Panc1 (cell line): ENCODE measurements around the gene ENOX2.

ENCODE experiments used
- CTCF ChIP-seq: fragments of 450-650 bp; IDR thresholded peaks from 2 replicates; pipeline ENCODE4 v1.5.1; 2017; ENCODE audit warnings: mild to moderate bottlenecking
- POLR2AphosphoS5 ChIP-seq: IDR thresholded peaks from 2 replicates; pipeline ENCODE4 v1.6.1; 2012; ENCODE audit warnings: mild to moderate bottlenecking, low read depth, low read length, moderate library complexity
- REST ChIP-seq, 2 experiments: IDR thresholded peaks; 2 replicates each; pipeline ENCODE4 v1.6.1; 2011 to 2012; ENCODE audit warnings: low read depth in 2 of 2, control low read depth in 1 of 2, low read length in 1 of 2, mild to moderate bottlenecking in 1 of 2, moderate library complexity in 1 of 2; ENCODE audit not compliant: insufficient read depth in 1 of 2
- SIN3A ChIP-seq: IDR thresholded peaks from 2 replicates; pipeline ENCODE4 v1.6.1; 2012; ENCODE audit warnings: low read depth, mild to moderate bottlenecking, low read length, moderate library complexity, borderline replicate concordance; ENCODE audit not compliant: insufficient read depth
- TCF7L2 ChIP-seq: IDR thresholded peaks from 2 replicates; pipeline ENCODE4 v1.6.1; 2011; ENCODE audit warnings: mild to moderate bottlenecking, low read depth, low read length, inconsistent platforms

GRCh38 chrX:130699618-130700017 is 203.4 kb downstream of the ENOX2 start:
- TF ChIP-seq CTCF (no peak), POLR2AphosphoS5 (no peak), REST (IDR thresholded peaks at IDR 0.05; ENCODE audit: insufficient read depth in 1 of 2, low read depth in 2 of 2, low read length in 1 of 2) (no peak), TCF7L2 (no peak), SIN3A (no peak)
